HG02588 (cell line): ENCODE data around the gene FAM234B.
A peak's percentile ranks its signal among the peaks of the same experiment; 100 is the strongest.

Experiments
- ATAC-seq: cut with Tn5 transposase; IDR thresholded peaks from one replicate; pipeline ENCODE4 v1.9.1; 2021; ENCODE audit warnings: mild to moderate bottlenecking, moderate library complexity; ENCODE audit not compliant: unreplicated experiment

FAM234B gene

DNA sequence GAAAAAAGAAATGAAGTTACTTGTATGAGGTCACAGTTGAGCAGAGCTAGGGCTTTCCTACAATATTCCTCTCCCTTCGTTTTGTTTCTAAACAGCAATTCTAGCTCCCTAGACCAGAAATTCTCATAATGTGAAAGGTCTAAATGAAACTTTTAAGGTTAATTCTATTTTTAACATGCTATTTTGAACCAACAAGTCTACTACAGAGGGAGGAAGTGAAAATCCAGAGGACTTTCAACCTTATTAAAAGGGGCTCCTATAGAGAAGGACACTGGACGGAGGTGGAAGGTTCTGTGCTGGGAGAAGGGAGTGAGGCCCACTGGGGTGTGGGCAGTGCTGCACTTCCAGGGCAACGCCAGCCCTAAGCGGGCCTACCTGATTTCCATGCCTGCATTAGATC is 45.9 kb downstream of the FAM234B start:
- no peak for ATAC-seq

- ATAC-seq, result no peak
Measured at GRCh38 chr12:13091832-13092231, 47.7 kb downstream of the FAM234B start.

DNA sequence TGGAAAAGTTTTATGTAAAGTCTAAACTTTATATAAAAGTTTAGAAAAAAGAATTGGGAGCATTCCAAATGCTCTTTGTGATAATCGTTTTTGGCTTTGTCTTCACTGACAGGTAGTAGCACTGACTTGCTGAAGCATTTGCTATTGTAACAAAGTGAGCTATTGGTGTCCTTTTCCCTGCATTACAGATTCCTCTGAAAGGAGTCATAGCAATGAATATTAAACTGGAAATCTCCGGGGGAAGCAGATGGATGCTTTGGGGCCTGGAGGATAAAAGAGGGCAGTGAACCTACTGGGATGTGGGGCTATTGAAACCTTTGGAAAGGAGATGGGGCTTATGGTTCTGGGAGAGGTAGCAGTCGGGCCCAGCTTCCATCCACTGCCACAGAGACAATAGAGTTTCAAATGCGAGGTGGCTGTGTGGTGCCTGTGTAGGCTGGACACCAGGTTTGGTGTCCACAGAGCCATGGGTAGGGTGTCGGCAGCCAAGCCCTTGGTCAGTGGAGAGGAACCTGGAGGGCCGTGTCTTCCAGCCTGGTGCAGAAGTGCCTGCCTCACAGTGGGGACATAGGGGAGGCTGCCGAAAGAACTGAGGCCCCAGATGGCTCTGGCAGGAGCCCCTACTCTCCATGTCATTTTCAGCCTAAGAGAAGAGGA is 49.1 kb downstream of the FAM234B start:
- no peak for ATAC-seq

DNA sequence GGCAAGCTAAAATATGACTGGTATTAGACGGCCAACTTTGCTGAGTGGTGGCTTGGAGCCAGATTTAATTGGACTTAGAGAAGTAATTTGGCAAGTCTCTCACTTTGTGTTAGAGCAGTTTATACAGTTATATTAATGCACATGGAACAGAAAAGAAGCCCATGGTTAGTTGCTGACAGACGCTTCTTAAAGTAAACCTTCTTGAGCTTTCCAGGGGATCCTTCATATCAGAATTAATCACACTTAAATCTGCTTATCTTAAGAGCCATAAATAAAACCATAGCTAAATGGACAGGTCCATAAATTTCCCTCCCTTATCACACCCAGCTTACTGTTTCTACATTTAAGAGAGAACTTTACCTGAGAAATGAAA is 49.7 kb downstream of the FAM234B start:
- no peak for ATAC-seq

DNA sequence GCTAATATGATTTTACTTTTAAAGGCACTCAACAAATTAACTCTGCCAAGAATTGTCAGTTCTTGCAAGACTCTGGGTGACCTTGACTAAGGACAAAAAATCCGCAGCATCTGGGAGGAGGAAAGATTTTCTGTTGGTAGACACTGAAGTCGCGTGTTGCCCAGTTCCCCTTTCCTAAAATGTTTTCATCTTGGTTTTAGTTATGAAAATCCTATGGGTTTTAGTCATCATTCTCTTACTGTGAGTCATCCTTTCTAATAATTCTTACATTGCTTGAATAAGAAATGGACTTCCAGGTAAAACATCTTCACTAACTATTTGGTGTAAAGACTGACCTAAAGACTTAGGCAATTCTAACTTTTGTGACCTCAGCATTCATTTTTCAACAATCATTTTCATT is 50.2 kb downstream of the FAM234B start:
- peak; percentile 43 for ATAC-seq

GRCh38 chr12:13095266-13095995 is 51.2 kb downstream of the FAM234B start:
- ATAC-seq, result no peak

GRCh38 chr12:13097491-13098011 is 53.4 kb downstream of the FAM234B start:
- ATAC-seq, result no peak

DNA sequence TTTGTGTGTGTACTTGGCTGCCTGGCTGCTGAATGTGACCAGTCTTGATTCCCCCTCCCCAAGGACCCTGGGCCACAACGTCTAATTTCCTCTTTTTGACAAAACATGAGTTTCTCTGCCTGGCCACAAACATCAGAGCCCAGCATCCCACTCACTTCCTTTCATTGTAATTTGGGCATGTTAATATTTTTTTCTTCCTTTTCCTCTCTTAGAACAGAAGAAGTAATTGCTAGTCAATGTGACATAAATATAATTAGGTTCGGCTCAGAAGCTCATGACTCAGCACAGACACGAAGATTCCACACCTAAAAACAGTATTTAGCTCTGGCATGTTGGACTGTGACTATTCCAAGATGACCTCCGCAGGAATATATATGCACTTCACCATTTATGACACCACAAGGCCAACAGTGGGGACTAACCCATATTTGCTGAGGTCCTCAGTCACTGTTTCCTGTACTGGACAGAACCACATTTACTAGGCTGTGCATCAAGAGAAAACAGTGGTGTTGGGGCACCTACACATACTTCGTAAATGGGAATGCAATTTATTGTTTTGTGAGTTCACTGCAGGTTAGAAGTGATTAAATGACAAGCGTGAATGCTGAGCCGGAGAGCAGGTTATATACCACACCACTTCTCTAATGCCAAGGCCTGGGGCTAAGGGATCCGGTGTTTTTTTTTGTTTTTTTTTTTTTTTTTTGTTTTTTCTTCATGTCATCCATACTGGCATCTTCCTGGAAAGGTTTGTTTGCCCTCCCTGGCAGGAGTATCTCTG is 55.1 kb downstream of the FAM234B start:
- no peak for ATAC-seq

GRCh38 chr12:13099844-13100604 is 55.8 kb downstream of the FAM234B start:
- no peak for ATAC-seq

DNA sequence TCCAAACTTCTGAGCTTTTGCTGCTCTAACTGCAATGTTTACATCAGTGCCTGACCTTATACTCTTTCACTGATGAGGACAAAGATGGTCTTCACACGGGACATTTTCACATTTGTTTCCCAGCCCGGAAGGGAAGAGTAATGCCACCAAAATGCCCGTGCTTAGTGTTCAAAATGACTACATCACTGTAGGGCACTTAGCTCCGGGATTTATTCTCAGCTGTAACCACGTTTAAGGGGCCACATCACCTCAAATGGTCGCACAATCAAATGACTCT is 56.4 kb downstream of the FAM234B start:
- no peak for ATAC-seq

DNA sequence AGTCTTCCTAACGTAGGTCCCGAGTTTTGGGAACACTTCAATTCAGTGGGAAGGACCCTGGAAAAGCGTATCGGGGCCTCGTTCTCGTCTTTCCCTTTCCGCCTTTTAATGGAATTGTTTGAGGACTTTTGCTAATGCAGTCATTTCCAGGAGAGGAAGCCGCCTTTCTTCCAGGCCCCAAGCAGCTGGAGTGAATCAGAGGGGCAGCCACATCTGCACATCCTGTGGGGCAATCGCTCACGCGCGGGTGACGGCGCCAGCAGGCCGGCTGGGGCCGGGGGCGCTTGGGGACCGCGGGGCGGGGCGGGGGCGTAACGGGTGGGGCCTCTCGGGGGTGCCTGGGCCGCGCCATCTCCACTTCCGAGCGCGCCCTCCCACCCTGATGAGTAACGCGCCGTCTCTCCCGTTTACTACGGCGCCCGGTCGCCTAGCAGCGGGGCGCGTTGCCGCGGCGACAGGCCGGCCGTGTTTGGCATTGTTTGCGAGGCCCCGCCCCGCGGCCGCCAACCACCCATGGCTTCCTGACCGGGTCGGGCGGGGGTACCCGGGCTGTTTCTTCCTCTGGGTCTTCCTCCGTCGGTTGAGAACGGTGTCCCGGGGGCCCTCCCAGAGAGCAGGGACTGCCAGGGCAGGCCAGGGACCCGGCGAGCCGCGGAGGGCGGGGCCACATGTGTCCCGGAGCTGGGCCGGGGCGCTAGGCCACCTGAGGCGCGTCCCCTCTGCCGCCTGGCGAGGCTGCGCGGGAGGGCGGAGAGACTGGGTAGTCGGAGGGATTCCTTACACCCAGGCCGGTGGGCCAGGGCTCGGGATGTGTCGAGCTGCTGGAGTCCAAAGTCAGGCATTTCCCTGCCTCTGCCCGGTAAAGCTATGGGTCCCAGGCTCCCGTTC is 56.9 kb downstream of the FAM234B start:
- ATAC-seq, result peak; percentile 89

- no peak for ATAC-seq
Measured at GRCh38 chr12:13101821-13102375, 57.7 kb downstream of the FAM234B start.

- no peak for ATAC-seq
Measured at GRCh38 chr12:13102461-13103195, 58.4 kb downstream of the FAM234B start.

DNA sequence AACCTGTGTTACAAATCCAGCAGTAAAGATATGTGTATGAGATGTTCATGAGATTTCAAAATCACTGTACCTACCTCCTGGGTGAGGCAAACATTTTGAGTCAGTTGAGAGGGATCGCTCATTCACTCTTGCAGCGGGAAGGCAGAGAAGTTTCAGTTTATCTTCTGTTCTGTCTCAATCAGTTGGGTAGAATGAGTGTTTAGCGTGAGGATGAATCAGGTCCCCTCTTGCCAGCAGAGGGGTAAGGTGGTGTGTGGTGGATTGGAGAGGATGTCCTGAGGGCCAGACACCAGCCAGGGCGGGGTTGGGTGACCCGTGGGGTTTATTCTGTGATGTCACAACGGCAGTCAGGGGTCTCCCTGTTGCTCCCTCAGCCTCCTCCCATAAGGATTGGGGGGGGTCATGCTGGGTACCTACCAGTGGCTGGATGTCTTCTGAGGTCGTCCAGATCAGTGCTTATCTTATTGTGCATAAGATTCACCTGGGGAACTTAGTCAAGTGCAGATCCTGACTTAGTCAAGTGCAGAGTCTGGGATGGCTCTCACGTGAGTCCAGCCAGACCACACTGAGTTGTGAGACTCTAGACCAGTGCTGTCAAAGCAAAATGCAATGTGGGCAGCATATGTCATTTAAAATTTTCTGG is 59.3 kb downstream of the FAM234B start, which contains the start of gene GSG1:
GSG1 (minus strand) TSS at position 277 of the 643 bp plus-strand sequence; CDS start at position 122, 155 bp downstream.
- ATAC-seq, result no peak

- no peak for ATAC-seq
Measured at GRCh38 chr12:13104409-13104808, 60.2 kb downstream of the FAM234B start.

DNA sequence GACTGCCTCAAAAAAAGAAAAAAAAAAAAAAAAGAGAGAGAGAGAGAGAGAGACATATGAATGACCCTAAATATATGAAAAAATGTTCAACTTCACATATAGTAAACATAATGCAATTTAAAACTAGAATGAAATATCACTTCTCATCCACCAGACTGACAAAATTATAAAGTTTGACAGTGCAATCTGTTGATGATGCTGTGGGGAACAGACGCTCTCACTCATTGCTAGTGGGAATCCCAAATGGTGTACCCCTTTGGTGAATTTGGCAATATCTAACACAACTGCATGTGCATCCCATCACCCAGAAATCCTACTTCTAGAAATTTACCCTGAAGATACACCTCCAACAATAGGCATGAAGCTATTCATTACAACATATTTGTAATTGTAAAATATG is 61.6 kb downstream of the FAM234B start:
- ATAC-seq, result no peak

DNA sequence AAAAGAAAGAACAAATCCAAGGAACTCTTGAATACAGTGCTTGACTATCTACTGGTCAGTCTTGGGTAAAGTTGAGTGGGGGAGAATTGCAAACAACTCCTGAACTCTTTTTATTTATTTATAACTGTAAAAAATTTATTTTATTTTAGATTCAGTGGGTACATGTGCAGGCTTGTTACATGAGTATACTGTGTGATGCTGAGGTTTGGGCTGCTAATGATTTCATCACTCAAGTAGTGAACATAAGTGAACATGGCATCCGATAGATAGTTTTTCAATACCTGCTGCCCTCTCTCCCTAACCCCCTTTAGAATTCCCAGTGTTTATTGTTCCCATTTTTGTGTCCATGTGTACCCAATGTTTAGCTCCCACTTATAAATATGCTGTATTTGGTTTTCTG is 62.5 kb downstream of the FAM234B start:
- no peak for ATAC-seq

DNA sequence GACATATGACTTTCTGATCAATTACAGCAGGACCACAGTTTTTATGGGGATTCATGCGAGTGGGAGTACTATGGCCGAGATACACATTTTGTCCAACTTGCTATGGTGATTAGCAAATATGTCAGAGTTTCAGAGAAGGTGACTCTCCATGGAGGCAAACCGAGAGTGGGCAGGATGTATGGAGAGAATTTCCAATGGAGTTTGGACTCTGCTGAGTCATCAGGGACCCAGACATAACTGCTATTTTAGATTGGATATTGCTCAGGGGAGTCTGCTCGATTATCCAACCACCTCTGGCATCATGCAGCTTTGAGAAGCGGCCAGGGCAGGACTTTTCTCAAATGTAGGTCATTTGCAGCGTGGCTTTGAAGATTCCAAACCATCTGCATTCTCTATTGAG is 68.8 kb downstream of the FAM234B start:
- ATAC-seq, result no peak
